Endodermal cell (in vitro differentiated cells): Measurements from ENCODE around the gene JSRP1. TPM values are rescaled to one million over a fixed set of nuclear protein-coding genes. Genes with fewer than 3 reads are reported as not detected.

Source experiments
- DNase-seq: peaks from one replicate; pipeline ENCODE4 v3.0.0-alpha.2; 2017
- H3K27ac ChIP-seq: 2 replicates; pipeline ENCODE4 v1.5.1; 2013; ENCODE audit warnings: mild to moderate bottlenecking, low read depth, low read length, moderate library complexity
- H3K27me3 ChIP-seq: 2 replicates; pipeline ENCODE4 v1.6.1; 2013; ENCODE audit warnings: mild to moderate bottlenecking, low read length, moderate library complexity; ENCODE audit not compliant: insufficient read depth, control insufficient read depth, poor library complexity, severe bottlenecking
- H3K36me3 ChIP-seq: 2 replicates; pipeline ENCODE4 v1.7.0; 2013; ENCODE audit warnings: mild to moderate bottlenecking, low read length, moderate library complexity; ENCODE audit not compliant: control insufficient read depth, insufficient read depth
- H3K4me1 ChIP-seq: one replicate; pipeline ENCODE4 v1.7.0; 2013; ENCODE audit warnings: low read length; ENCODE audit not compliant: control insufficient read depth, insufficient read depth
- H3K4me3 ChIP-seq: 2 replicates; pipeline ENCODE4 v1.5.1; 2013; ENCODE audit warnings: mild to moderate bottlenecking, low read length, moderate library complexity
- H3K9ac ChIP-seq: 2 replicates; pipeline ENCODE4 v1.6.1; 2013; ENCODE audit warnings: mild to moderate bottlenecking, low read length, moderate library complexity; ENCODE audit not compliant: poor library complexity, severe bottlenecking; ENCODE audit errors: extremely low read depth
- H3K9me3 ChIP-seq: 2 replicates; pipeline ENCODE4 v1.6.1; 2013; ENCODE audit warnings: mild to moderate bottlenecking, low read length, moderate library complexity; ENCODE audit not compliant: control insufficient read depth
- H3K27ac Mint-ChIP-seq: 2 replicates; pipeline ENCODE4 v1.8.0; 2020; ENCODE audit warnings: mixed read lengths
- H3K27me3 Mint-ChIP-seq: 2 replicates; pipeline ENCODE4 v1.8.0; 2021; ENCODE audit warnings: mild to moderate bottlenecking, mixed read lengths; ENCODE audit not compliant: insufficient read depth
- H3K36me3 Mint-ChIP-seq: 2 replicates; pipeline ENCODE4 v1.8.0; 2020; ENCODE audit warnings: low read depth, mixed read lengths
- H3K4me1 Mint-ChIP-seq: 2 replicates; pipeline ENCODE4 v1.8.0; 2020; ENCODE audit warnings: mixed read lengths
- H3K4me3 Mint-ChIP-seq: 2 replicates; pipeline ENCODE4 v1.8.0; 2020; ENCODE audit warnings: mild to moderate bottlenecking, moderate library complexity, mixed read lengths
- H3K9me3 Mint-ChIP-seq: 2 replicates; pipeline ENCODE4 v1.8.0; 2020; ENCODE audit warnings: mild to moderate bottlenecking, mixed read lengths
- CTCF ChIP-seq: fragments of 200-600 bp; sonication (generic); conservative IDR thresholded peaks from 2 replicates; pipeline ENCODE4 v1.5.0; 2021; ENCODE audit warnings: antibody characterized with exemption, mild to moderate bottlenecking
- WGBS, 2 experiments: methylation state at CpG; one replicate each; pipeline versions ENCODE4 v1.1.5 to v1.1.7; 2013; ENCODE audit warnings: missing lambda C conversion rate in 2 of 2, mixed read lengths in 1 of 2; ENCODE audit not compliant: insufficient coverage in 1 of 2, insufficient read length in 1 of 2; 5-methylcytosine and 5-hydroxymethylcytosine counted together
- microRNA-seq: library from miRNA; unstranded; fragments of <30 nt; microRNA quantifications from one replicate; pipeline ENCODE4 v1.2.0, GENCODE V29; 2020; ENCODE audit warnings: borderline microRNAs expressed
- total RNA-seq, 2 donors: library from RNA; stranded (reverse); fragmentation: NEBNext Ultra II Directional in 1 of 2; extraction: Animal tissue kit (Norgen Biotek cat#: 25700) in 1 of 2; gene quantifications; 2 replicates in 1 of 2; 3 replicates in 1 of 2; pipeline ENCODE4 v1.2.1, GENCODE V29; 2021

Gene JSRP1
- total RNA-seq, 2 donors from 2014 or later, result 0.66 to 0.89 TPM

GRCh38 chr19:2202366-2202765 is 53.9 kb downstream of the JSRP1 start:
- peaks cover 16% of the 10 kb centered on the region for H3K36me3 ChIP-seq
- no peak overlapping the region for H3K27ac ChIP-seq
- Mint-ChIP-seq H3K27ac (peak overlapping the region; percentile 83), H3K4me1 (no peaks in the 10 kb centered on the region), H3K36me3 (peaks cover 24% of the 10 kb centered on the region), H3K4me3 (no peak overlapping the region), H3K9me3 (no peaks in the 10 kb centered on the region), H3K27me3 (no peaks in the 10 kb centered on the region)
- no peaks in the 10 kb centered on the region for H3K4me1 ChIP-seq
- no peaks in the 10 kb centered on the region for H3K27me3 ChIP-seq
- DNase-seq, result no peak
- no peak overlapping the region for H3K4me3 ChIP-seq
- 94 to 96% methylated on average over 14 to 15 of the region's 15 CpGs for WGBS, 2 experiments
- H3K9ac ChIP-seq, result no peak overlapping the region
- no peaks in the 10 kb centered on the region for H3K9me3 ChIP-seq
- no peak for TF ChIP-seq CTCF

Small RNA genes lying within 50 kb of the gene (microRNA-seq; reads per million reads assigned to microRNA genes)
- gene MIR1227 (1.8 reads per million, percentile 7 among the genes with 10 or more reads in this experiment), gene MIR4321 (not detected)

Other genes with a start within 250 kb of the JSRP1 start
- gene BTBD2, start 240.7 kb downstream of the JSRP1 start, total RNA-seq, result 100 to 1,000 TPM; 107 to 112 TPM
- 100 to 1,000 TPM; 120 to 123 TPM for gene MKNK2, start 205.2 kb downstream of the JSRP1 start, total RNA-seq
- 10 to 100 TPM; 20.9 to 21.8 TPM for gene MOB3A, start 160.1 kb downstream of the JSRP1 start, total RNA-seq
- 1 to 10 TPM; 4.3 to 5.4 TPM for gene IZUMO4, start 159.5 kb downstream of the JSRP1 start, total RNA-seq
- 100 to 1,000 TPM; 162 to 181 TPM for gene AP3D1, start 104.9 kb downstream of the JSRP1 start, total RNA-seq
- gene DOT1L, start 92.5 kb downstream of the JSRP1 start, total RNA-seq, result 100 to 1,000 TPM in 1 of 2 donors, 10 to 100 TPM in 1; 84.3 to 102 TPM
- gene PLEKHJ1, start 20.1 kb downstream of the JSRP1 start, total RNA-seq, result 100 to 1,000 TPM; 146 to 192 TPM
- gene SF3A2, start 19.6 kb downstream of the JSRP1 start, total RNA-seq, result 100 to 1,000 TPM; 126 to 132 TPM
- 10 to 100 TPM; 20.5 to 35.1 TPM for gene AMH, start 7.1 kb downstream of the JSRP1 start, total RNA-seq
- not detected for gene PEAK3, start 25.8 kb upstream of the JSRP1 start, total RNA-seq
- 1 to 10 TPM in 1 of 2 donors, under 1 TPM in 1; 0.20 to 1.0 TPM for gene LINGO3, start 51.7 kb upstream of the JSRP1 start, total RNA-seq
- gene LSM7, start 72.2 kb upstream of the JSRP1 start, total RNA-seq, result 100 to 1,000 TPM; 141 to 149 TPM
- 100 to 1,000 TPM; 115 to 118 TPM for gene SPPL2B, start 72.3 kb upstream of the JSRP1 start, total RNA-seq
- gene TMPRSS9, start 103.8 kb upstream of the JSRP1 start, total RNA-seq, result 1 to 10 TPM in 1 of 2 donors, under 1 TPM in 1; 0.73 to 1.2 TPM
- 100 to 1,000 TPM; 149 to 175 TPM for gene TIMM13, start 171.2 kb upstream of the JSRP1 start, total RNA-seq
- 100 to 1,000 TPM; 146 to 191 TPM for gene LMNB2, start 200.5 kb upstream of the JSRP1 start, total RNA-seq
- gene GADD45B, start 219.7 kb upstream of the JSRP1 start, total RNA-seq, result 10 to 100 TPM; 16.5 to 23.6 TPM